CD4-positive, alpha-beta T cell (primary cell): Measurements from ENCODE around the gene SMAP1. TPM values are rescaled to one million over a fixed set of nuclear protein-coding genes. Genes with fewer than 3 reads are reported as not detected.

Experiments used
- ATAC-seq: fragments of 200-7000 bp; cut with Tn5 transposase; one replicate; pipeline ENCODE4 v1.10.0; 2022; ENCODE audit warnings: mild to moderate bottlenecking; ENCODE audit not compliant: poor library complexity
- CTCF ChIA-PET: fragments of 350-600 bp; sonication (Branson Sonifier 250); formaldehyde crosslinking; loops from one replicate; lab custom pipeline; 2021; ENCODE audit warnings: antibody characterized with exemption, inconsistent platforms; lab: Charles Lee
- POLR2A ChIA-PET: fragments of 350-600 bp; sonication (Branson Sonifier 250); formaldehyde crosslinking; loops from one replicate; lab custom pipeline; 2021; ENCODE audit warnings: antibody characterized with exemption, inconsistent platforms; lab: Charles Lee
- DNase-seq, 14 experiments: peaks; one replicate each; pipeline ENCODE4 v3.0.0-alpha.2; 2013 to 2020; ENCODE audit warnings: mixed read lengths in 2 of 14
- H3K27ac ChIP-seq, 2 donors: one replicate each; pipeline versions ENCODE4 v1.5.1 to v1.7.0; 2013; ENCODE audit warnings: low read length in 2 of 2, low read depth in 1 of 2, mild to moderate bottlenecking in 1 of 2
- H3K27me3 ChIP-seq, 2 experiments: 1 replicate in 1 of 2; 2 replicates in 1 of 2; pipeline versions ENCODE4 v1.6.1 to v1.7.0; 2013; ENCODE audit warnings: low read length in 2 of 2, control low read depth in 1 of 2, mild to moderate bottlenecking in 1 of 2, moderate library complexity in 1 of 2; ENCODE audit not compliant: insufficient read depth in 2 of 2, control insufficient read depth in 1 of 2
- H3K36me3 ChIP-seq: one replicate; pipeline ENCODE4 v1.6.1; 2013; ENCODE audit warnings: low read length, control low read depth; ENCODE audit not compliant: insufficient read depth
- H3K4me1 ChIP-seq: one replicate; pipeline ENCODE4 v1.6.1; 2013; ENCODE audit warnings: low read length, control low read depth; ENCODE audit not compliant: insufficient read depth
- H3K4me3 ChIP-seq: one replicate; pipeline ENCODE4 v1.5.1; 2013; ENCODE audit warnings: mild to moderate bottlenecking, low read length, moderate library complexity
- H3K9me3 ChIP-seq, 2 experiments: 1 replicate in 1 of 2; 2 replicates in 1 of 2; pipeline versions ENCODE4 v1.6.1 to v1.7.0; 2013; ENCODE audit warnings: low read length in 2 of 2, mild to moderate bottlenecking in 2 of 2, control low read depth in 1 of 2, moderate library complexity in 1 of 2; ENCODE audit not compliant: control insufficient read depth in 1 of 2, insufficient read depth in 1 of 2
- H3K27ac Mint-ChIP-seq: one replicate; pipeline ENCODE4 v1.8.0; 2020; ENCODE audit warnings: mixed read lengths
- H3K27me3 Mint-ChIP-seq: one replicate; pipeline ENCODE4 v1.8.0; 2021; ENCODE audit warnings: mixed read lengths
- H3K36me3 Mint-ChIP-seq: one replicate; pipeline ENCODE4 v1.8.0; 2021; ENCODE audit warnings: low read depth, mixed read lengths
- H3K4me1 Mint-ChIP-seq: one replicate; pipeline ENCODE4 v1.8.0; 2021; ENCODE audit warnings: low read depth, mixed read lengths
- H3K4me3 Mint-ChIP-seq: one replicate; pipeline ENCODE4 v1.8.0; 2020; ENCODE audit warnings: mild to moderate bottlenecking, mixed read lengths
- H3K9me3 Mint-ChIP-seq: one replicate; pipeline ENCODE4 v1.8.0; 2020; ENCODE audit warnings: mixed read lengths
- CTCF ChIP-seq: fragments of 200-600 bp; IDR thresholded peaks from one replicate; pipeline ENCODE4 v1.8.0; 2022; ENCODE audit warnings: antibody characterized with exemption, mild to moderate bottlenecking
- intact Hi-C, 2 experiments: fragments of 100-400 bp; cut with DNase I in 1 of 2; cut with micrococcal nuclease in 1 of 2; formaldehyde crosslinking; loops; one replicate each; pipeline versions ENCODE4 v1.15.1 to v1.9.0; 2023 to 2025; cut with DNase I, micrococcal nuclease
- total RNA-seq, 174 experiments: library from RNA in 2 of 174; stranded (reverse) in 2 of 174; gene quantifications; one replicate each; pipeline ENCODE4 v1.2.3 and lab custom pipeline; 2021 to 2026

Gene SMAP1
- total RNA-seq, 2 experiments from 2014 or later = 20.0 to 22.5 TPM

- Mint-ChIP-seq H3K36me3 (peaks cover 44% of the 10 kb centered on the region), H3K27ac (no peak overlapping the region), H3K4me3 (no peak overlapping the region), H3K4me1 (no peaks in the 10 kb centered on the region), H3K9me3 (peaks cover 3% of the 10 kb centered on the region), H3K27me3 (no peaks in the 10 kb centered on the region)
- Histone ChIP-seq H3K27ac (no peak overlapping the region), H3K4me1 (no peaks in the 10 kb centered on the region), H3K36me3 (peaks cover 9% of the 10 kb centered on the region), H3K27me3 (no peaks in the 10 kb centered on the region), H3K9me3 (peaks cover 0 to 12% of the 10 kb centered on the region in 2 experiments), H3K4me3 (no peak overlapping the region)
- DNase-seq = no peak
- intact Hi-C loops = no loop called here
- POLR2A ChIA-PET = no interaction called here
- CTCF ChIA-PET = no interaction called here
- no peak for ATAC-seq
- no peak for TF ChIP-seq CTCF
Measured at GRCh38 chr6:70819646-70820045, 152.0 kb downstream of the SMAP1 start.

- TF ChIP-seq CTCF = no peak
- intact Hi-C loops = no loop called here
- DNase-seq = no peak
- POLR2A ChIA-PET = interaction anchor here (0.6 kb wide), 1 partner anchor 194 kb away, joined by 3 read pairs; no protein-coding TSS in a partner anchor
- CTCF ChIA-PET = interaction anchor here (0.7 kb wide), 1 partner anchor 102 kb away, joined by 4 read pairs; no protein-coding TSS in a partner anchor
- peaks cover 0 to 12% of the 10 kb centered on the region in 2 experiments for H3K9me3 ChIP-seq
- peaks cover 3% of the 10 kb centered on the region for H3K9me3 Mint-ChIP-seq
- no peak for ATAC-seq
- no peak overlapping the region for H3K27ac ChIP-seq
- peaks cover 49% of the 10 kb centered on the region for H3K36me3 Mint-ChIP-seq
- H3K27ac Mint-ChIP-seq = no peak overlapping the region
- H3K4me1 Mint-ChIP-seq = no peaks in the 10 kb centered on the region
- no peaks in the 10 kb centered on the region for H3K4me1 ChIP-seq
- no peak overlapping the region for H3K4me3 ChIP-seq
- no peaks in the 10 kb centered on the region for H3K27me3 ChIP-seq
- peaks cover 9% of the 10 kb centered on the region for H3K36me3 ChIP-seq
- H3K27me3 Mint-ChIP-seq = no peaks in the 10 kb centered on the region
- no peak overlapping the region for H3K4me3 Mint-ChIP-seq
Measured at GRCh38 chr6:70820778-70821177, 153.1 kb downstream of the SMAP1 start.

GRCh38 chr6:70821751-70822150, 154.1 kb downstream of the SMAP1 start:
- ChIA-PET CTCF (interaction anchor here (1.2 to 1.5 kb wide), 2 partner anchors 11 to 12 kb away, joined by 4 read pairs; no protein-coding TSS in a partner anchor), POLR2A (interaction anchor here (0.7 kb wide), 1 partner anchor 69 kb away, joined by 4 read pairs; no protein-coding TSS in a partner anchor)
- ATAC-seq = no peak
- Histone ChIP-seq H3K27me3 (no peaks in the 10 kb centered on the region), H3K27ac (no peak overlapping the region), H3K4me1 (no peaks in the 10 kb centered on the region), H3K4me3 (no peak overlapping the region), H3K9me3 (peaks cover 0 to 12% of the 10 kb centered on the region in 2 experiments), H3K36me3 (peaks cover 9% of the 10 kb centered on the region)
- intact Hi-C loops = no loop called here
- H3K4me3 Mint-ChIP-seq = no peak overlapping the region
- H3K36me3 Mint-ChIP-seq = peaks cover 43% of the 10 kb centered on the region
- H3K27me3 Mint-ChIP-seq = no peaks in the 10 kb centered on the region
- H3K4me1 Mint-ChIP-seq = no peaks in the 10 kb centered on the region
- no peak overlapping the region for H3K27ac Mint-ChIP-seq
- H3K9me3 Mint-ChIP-seq = peaks cover 3% of the 10 kb centered on the region
- no peak for TF ChIP-seq CTCF
- no peak for DNase-seq
